Neural cell (in vitro differentiated cells): ENCODE results near the gene CYGB.

Experiments
- EP300 ChIP-seq: fragments of 450-650 bp; conservative IDR thresholded peaks from 2 replicates; pipeline ENCODE4 v1.6.1; 2014; ENCODE audit warnings: antibody characterized with exemption, mild to moderate bottlenecking, moderate library complexity; ENCODE audit not compliant: poor library complexity, severe bottlenecking
- EZH2 ChIP-seq: fragments of 200-600, 300-800 bp; shearing (Covaris generic), sonication (generic); IDR thresholded peaks from 2 replicates; pipeline ENCODE4 v1.6.1; 2014; ENCODE audit warnings: antibody characterized with exemption, low read length, borderline replicate concordance, mild to moderate bottlenecking; ENCODE audit not compliant: insufficient read depth, poor library complexity, severe bottlenecking
- MXI1 ChIP-seq: fragments of 450-650 bp; conservative IDR thresholded peaks from 2 replicates; pipeline ENCODE4 v1.6.1; 2014; ENCODE audit warnings: antibody characterized with exemption, mild to moderate bottlenecking; ENCODE audit not compliant: poor library complexity, severe bottlenecking
- POLR2AphosphoS5 ChIP-seq: IDR thresholded peaks from 2 replicates; pipeline ENCODE4 v1.6.1; 2012
- RAD21 ChIP-seq: fragments of 450-650 bp; conservative IDR thresholded peaks from 2 replicates; pipeline ENCODE4 v1.6.1; 2014; ENCODE audit warnings: antibody characterized with exemption, mild to moderate bottlenecking, moderate library complexity
- SMC3 ChIP-seq: fragments of 450-650 bp; conservative IDR thresholded peaks from 2 replicates; pipeline ENCODE4 v1.6.1; 2014; ENCODE audit warnings: antibody characterized with exemption, mild to moderate bottlenecking, moderate library complexity; ENCODE audit not compliant: poor library complexity
- TAF1 ChIP-seq: IDR thresholded peaks from 2 replicates; pipeline ENCODE4 v1.6.1; 2012; ENCODE audit warnings: low read depth
- TF ChIP-seq, protein P1 (sequence below): fragments of 450-650 bp; IDR thresholded peaks from 2 replicates; pipeline ENCODE4 v1.5.1; 2014; ENCODE audit warnings: antibody characterized with exemption, mild to moderate bottlenecking, moderate library complexity; ENCODE audit not compliant: poor library complexity, severe bottlenecking
- TF ChIP-seq, protein P2 (sequence below): IDR thresholded peaks from 2 replicates; pipeline ENCODE4 v1.6.1; 2012; ENCODE audit warnings: borderline replicate concordance

DNA sequence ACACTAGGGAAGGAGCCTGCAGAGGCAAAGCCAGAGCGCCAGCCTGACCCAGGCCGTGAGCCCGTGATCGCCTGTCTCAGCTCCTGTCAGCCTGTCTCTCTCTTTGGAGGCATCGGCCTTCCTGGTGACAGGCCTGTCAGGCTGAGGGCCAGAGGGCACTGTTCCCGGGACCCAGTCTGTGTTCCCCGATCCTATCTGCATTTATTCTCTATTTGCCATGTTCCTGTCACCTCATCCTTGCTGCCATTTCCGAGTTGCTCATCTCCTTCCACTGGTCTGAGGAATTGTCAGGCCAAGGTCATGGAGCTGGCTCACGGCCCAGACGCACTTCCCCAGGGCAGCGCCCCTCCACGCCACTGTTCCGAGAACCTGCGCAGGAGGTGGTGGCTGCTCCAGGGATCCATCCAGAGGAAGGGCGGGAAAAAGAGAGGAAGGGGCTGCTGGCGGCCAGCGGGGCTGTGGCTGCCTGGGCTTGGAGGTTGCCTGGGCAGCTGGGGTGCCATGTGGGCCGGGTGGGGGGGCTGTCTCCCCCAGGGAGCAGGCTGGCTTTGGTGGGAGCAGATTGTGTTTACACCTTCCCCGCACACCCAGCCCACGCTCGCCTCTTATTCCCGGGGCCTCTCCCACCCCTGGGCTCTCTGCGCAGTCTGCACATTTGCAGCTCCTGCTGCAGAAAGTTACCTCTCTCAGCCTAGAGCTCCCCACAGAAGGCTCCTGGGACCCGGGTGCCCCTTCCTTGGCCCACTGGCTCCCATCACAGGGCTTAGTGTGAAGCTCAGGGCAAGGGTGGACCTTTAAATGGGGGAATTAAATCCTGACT lies 7.2 kb upstream of the CYGB start:
- TF ChIP-seq, protein P1, sequence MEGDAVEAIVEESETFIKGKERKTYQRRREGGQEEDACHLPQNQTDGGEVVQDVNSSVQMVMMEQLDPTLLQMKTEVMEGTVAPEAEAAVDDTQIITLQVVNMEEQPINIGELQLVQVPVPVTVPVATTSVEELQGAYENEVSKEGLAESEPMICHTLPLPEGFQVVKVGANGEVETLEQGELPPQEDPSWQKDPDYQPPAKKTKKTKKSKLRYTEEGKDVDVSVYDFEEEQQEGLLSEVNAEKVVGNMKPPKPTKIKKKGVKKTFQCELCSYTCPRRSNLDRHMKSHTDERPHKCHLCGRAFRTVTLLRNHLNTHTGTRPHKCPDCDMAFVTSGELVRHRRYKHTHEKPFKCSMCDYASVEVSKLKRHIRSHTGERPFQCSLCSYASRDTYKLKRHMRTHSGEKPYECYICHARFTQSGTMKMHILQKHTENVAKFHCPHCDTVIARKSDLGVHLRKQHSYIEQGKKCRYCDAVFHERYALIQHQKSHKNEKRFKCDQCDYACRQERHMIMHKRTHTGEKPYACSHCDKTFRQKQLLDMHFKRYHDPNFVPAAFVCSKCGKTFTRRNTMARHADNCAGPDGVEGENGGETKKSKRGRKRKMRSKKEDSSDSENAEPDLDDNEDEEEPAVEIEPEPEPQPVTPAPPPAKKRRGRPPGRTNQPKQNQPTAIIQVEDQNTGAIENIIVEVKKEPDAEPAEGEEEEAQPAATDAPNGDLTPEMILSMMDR = no peak
- TF ChIP-seq RAD21 (no peak), TAF1 (no peak), EP300 (peak; percentile 25), EZH2 (no peak), MXI1 (no peak), POLR2AphosphoS5 (no peak), SMC3 (no peak)
- TF ChIP-seq, protein P2, sequence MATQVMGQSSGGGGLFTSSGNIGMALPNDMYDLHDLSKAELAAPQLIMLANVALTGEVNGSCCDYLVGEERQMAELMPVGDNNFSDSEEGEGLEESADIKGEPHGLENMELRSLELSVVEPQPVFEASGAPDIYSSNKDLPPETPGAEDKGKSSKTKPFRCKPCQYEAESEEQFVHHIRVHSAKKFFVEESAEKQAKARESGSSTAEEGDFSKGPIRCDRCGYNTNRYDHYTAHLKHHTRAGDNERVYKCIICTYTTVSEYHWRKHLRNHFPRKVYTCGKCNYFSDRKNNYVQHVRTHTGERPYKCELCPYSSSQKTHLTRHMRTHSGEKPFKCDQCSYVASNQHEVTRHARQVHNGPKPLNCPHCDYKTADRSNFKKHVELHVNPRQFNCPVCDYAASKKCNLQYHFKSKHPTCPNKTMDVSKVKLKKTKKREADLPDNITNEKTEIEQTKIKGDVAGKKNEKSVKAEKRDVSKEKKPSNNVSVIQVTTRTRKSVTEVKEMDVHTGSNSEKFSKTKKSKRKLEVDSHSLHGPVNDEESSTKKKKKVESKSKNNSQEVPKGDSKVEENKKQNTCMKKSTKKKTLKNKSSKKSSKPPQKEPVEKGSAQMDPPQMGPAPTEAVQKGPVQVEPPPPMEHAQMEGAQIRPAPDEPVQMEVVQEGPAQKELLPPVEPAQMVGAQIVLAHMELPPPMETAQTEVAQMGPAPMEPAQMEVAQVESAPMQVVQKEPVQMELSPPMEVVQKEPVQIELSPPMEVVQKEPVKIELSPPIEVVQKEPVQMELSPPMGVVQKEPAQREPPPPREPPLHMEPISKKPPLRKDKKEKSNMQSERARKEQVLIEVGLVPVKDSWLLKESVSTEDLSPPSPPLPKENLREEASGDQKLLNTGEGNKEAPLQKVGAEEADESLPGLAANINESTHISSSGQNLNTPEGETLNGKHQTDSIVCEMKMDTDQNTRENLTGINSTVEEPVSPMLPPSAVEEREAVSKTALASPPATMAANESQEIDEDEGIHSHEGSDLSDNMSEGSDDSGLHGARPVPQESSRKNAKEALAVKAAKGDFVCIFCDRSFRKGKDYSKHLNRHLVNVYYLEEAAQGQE = no peak
